Astrocyte of the spinal cord (primary cell): Measurements from ENCODE around the gene DOCK4.

Experiments used
- DNase-seq: peaks from one replicate; pipeline ENCODE4 v3.0.0; 2011; ENCODE audit warnings: low read depth, low spot score
- H3K4me3 ChIP-seq: 2 replicates; pipeline ENCODE4 v1.5.1; 2011; ENCODE audit warnings: low read depth, mild to moderate bottlenecking, low read length, moderate library complexity
- in situ Hi-C: cut with HindIII; loops from 2 replicates; pipeline ENCODE4 v1.10.0; 2017; ENCODE audit warnings: low sequenced_read_pairs
- TF ChIP-seq, protein P1 (sequence below): IDR thresholded peaks from 2 replicates; pipeline ENCODE4 v1.5.1; 2012; ENCODE audit warnings: low read depth, mild to moderate bottlenecking, low read length, inconsistent platforms

Gene DOCK4

DNA sequence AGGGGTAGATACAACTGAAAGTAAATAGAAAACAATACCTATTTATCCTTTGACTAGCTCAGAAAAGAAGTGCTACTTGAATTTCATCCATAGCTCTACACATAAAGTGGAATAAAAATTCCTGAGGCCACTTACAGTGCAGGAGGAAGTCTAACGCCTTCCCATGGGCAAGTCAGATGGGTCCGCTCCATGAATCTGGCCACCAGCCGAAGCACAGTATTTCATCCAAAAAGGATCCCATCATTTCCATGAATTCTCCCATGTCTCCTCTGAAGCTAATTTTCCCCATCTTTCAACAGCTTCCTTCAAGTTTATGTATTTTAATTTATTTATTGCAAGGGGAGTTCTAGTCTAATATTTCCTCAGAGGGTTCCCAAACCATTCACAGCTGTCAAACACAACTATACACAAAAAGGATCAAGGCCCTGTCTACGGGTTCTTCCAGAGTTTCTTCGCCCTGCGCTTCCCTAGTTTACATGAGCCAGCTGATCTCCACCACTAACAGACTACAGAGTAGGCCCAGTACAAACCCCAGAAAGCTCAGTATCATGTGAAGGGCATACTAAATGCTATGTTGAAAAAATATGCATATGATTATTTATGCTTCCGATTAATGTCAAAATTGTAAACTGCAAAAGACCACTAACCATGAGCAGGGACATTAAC, 184.7 kb downstream of the DOCK4 start:
- TF ChIP-seq, protein P1, sequence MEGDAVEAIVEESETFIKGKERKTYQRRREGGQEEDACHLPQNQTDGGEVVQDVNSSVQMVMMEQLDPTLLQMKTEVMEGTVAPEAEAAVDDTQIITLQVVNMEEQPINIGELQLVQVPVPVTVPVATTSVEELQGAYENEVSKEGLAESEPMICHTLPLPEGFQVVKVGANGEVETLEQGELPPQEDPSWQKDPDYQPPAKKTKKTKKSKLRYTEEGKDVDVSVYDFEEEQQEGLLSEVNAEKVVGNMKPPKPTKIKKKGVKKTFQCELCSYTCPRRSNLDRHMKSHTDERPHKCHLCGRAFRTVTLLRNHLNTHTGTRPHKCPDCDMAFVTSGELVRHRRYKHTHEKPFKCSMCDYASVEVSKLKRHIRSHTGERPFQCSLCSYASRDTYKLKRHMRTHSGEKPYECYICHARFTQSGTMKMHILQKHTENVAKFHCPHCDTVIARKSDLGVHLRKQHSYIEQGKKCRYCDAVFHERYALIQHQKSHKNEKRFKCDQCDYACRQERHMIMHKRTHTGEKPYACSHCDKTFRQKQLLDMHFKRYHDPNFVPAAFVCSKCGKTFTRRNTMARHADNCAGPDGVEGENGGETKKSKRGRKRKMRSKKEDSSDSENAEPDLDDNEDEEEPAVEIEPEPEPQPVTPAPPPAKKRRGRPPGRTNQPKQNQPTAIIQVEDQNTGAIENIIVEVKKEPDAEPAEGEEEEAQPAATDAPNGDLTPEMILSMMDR, result no peak
- in situ Hi-C loops, result no loop called here
- no peak overlapping the region for H3K4me3 ChIP-seq
- DNase-seq, result no peak

DNA sequence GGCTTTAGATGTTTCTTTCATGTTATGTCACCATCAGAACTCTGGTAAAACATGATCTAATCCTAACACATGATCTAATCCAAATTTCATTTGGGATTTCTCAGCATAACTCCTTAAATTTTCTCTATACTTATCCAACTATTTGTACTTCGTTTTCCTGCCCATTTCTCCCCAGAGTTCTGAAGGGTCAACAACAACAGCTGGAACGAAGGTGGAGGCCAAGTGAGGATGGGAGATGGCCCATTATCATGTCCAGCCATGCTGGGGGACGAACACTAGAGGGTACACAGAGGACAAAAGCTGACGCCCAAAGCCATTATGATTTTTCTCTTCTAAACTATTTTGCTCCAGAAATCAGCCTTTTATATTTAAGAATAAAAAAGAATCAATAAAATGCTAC, 185.4 kb downstream of the DOCK4 start:
- TF ChIP-seq, protein P1, result no peak
- no peak overlapping the region for H3K4me3 ChIP-seq
- in situ Hi-C loops, result no loop called here
- no peak for DNase-seq

DNA sequence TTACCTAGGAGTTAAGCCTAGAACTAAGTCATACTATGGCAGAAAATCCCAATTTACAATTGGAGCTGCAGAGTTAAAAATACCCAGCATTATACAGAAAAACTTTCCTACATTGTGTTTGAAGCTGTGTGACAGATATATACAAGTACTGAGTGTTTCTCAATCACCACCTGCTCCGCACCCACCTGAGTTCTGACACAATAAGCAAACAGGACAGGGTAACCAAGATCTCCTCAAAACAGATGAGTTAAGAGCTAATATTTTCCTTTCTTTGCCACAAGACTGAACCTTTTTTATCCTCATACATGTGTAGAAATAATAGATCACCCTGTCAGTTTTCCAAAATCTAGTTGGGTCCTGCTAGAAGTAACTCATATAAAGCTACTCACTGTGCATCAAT, 186.3 kb downstream of the DOCK4 start:
- TF ChIP-seq, protein P1, result no peak
- DNase-seq, result no peak

DNA sequence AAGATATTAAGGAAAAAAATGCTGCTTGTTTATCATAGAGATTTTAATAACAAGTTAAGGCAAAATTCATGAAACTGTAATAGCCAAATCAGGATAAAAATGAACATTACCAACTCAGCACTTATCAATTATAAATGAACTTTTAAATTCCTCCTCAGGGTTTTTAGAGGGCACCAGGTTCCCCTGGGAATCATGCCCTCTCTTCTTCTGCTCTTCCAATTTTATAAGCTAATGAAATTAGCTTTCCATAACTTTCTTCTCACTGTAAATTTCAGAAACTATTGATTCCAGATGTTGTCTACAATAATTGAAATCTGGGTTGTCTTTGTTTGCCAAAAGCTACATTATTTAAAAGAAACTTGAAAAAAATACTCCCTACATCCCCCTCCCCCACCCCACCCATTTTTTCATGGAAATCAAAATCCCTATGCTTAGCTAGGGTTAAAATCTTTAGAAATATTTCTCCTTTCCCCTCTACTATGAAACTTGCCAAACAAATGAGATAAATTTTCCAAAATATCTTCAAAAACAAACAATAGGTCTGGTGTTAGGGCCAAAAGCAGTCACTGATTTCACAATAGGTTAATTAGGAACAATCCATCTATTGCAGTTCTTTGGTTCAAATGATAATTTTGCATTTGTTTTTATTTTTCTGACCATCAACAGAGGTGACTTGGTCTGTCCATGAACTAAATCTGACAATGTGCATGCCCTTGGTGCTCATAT, 187.7 kb downstream of the DOCK4 start:
- in situ Hi-C loops, result no loop called here
- no peak overlapping the region for H3K4me3 ChIP-seq

More for the DNA sequence above, 186.3 kb downstream of the DOCK4 start:
- H3K4me3 ChIP-seq, result no peak overlapping the region
- in situ Hi-C loops, result no loop called here

GRCh38 chr7:112015146-112015545, 191.1 kb downstream of the DOCK4 start:
- TF ChIP-seq, protein P1, result no peak
- in situ Hi-C loops, result no loop called here
- DNase-seq, result no peak
- H3K4me3 ChIP-seq, result no peak overlapping the region

More for the DNA sequence above, 187.7 kb downstream of the DOCK4 start:
- DNase-seq, result no peak
- TF ChIP-seq, protein P1, result no peak

GRCh38 chr7:112014347-112014746, 191.9 kb downstream of the DOCK4 start:
- TF ChIP-seq, protein P1, result no peak
- in situ Hi-C loops, result no loop called here
- no peak overlapping the region for H3K4me3 ChIP-seq
- DNase-seq, result no peak
